H1 (cell line): Measurements from ENCODE around the gene EFCAB8. TPM values are rescaled to one million over a fixed set of nuclear protein-coding genes. Genes with fewer than 3 reads are reported as not detected.

Experiments
- CTCF ChIA-PET: fragments of 300-600 bp; sonication (Branson Sonifier 250); formaldehyde crosslinking; loops from one replicate; lab custom pipeline; 2021; ENCODE audit not compliant: partially characterized antibody; lab: Charles Lee
- POLR2A ChIA-PET: fragments of 300-600 bp; sonication (Branson Sonifier 250); formaldehyde crosslinking; loops from one replicate; lab custom pipeline; 2021; ENCODE audit warnings: inconsistent platforms; ENCODE audit not compliant: partially characterized antibody; lab: Charles Lee
- DNase-seq, 2 experiments: peaks; one replicate each; pipeline versions ENCODE4 v3.0.0 to v3.0.0-alpha.2; 2010 to 2022; ENCODE audit warnings: low spot score in 2 of 2, low read depth in 1 of 2, mixed read lengths in 1 of 2
- FAIRE-seq: peaks from 2 replicates; lab custom pipeline; 2011; peaks lifted over from hg19 to GRCh38; lab: Jason Lieb, UNC
- H2AFZ ChIP-seq: 2 replicates; pipeline ENCODE4 v1.8.1; 2012; ENCODE audit warnings: low read length, inconsistent platforms
- H2AK5ac ChIP-seq: 2 replicates; pipeline ENCODE4 v1.6.1; 2013; ENCODE audit warnings: low read depth, low read length
- H2BK120ac ChIP-seq: replicated peaks from 2 replicates; pipeline ENCODE3; 2013; ENCODE audit warnings: low read depth, low read length, inconsistent platforms
- H2BK12ac ChIP-seq: 2 replicates; pipeline ENCODE4 v1.6.1; 2013; ENCODE audit warnings: low read depth, low read length
- H2BK15ac ChIP-seq: 2 replicates; pipeline ENCODE4 v1.6.1; 2013; ENCODE audit warnings: low read length
- H2BK20ac ChIP-seq: 2 replicates; pipeline ENCODE4 v1.6.1; 2013; ENCODE audit warnings: low read length
- H2BK5ac ChIP-seq: 2 replicates; pipeline ENCODE4 v1.6.1; 2013; ENCODE audit warnings: low read depth, low read length
- H3K14ac ChIP-seq: 2 replicates; pipeline ENCODE4 v1.6.1; 2013; ENCODE audit warnings: inconsistent platforms; ENCODE audit not compliant: insufficient read length
- H3K18ac ChIP-seq: 2 replicates; pipeline ENCODE4 v1.6.1; 2013; ENCODE audit warnings: low read length; ENCODE audit errors: extremely low read depth
- H3K23ac ChIP-seq: 2 replicates; pipeline ENCODE4 v1.6.1; 2013; ENCODE audit warnings: inconsistent platforms; ENCODE audit not compliant: insufficient read length
- H3K23me2 ChIP-seq: 2 replicates; pipeline ENCODE4 v1.6.1; 2013; ENCODE audit warnings: low read depth, low read length
- H3K27ac ChIP-seq: 2 replicates; pipeline ENCODE4 v1.6.1; 2011; ENCODE audit warnings: low read depth, low read length, inconsistent platforms
- H3K27me3 ChIP-seq, 4 experiments: replicated peaks in 1 of 4; 1 replicate in 1 of 4; 2 replicates in 3 of 4; pipeline versions ENCODE4 v1.6.1 to v1.8.1; 2011 to 2013; ENCODE audit warnings: low read length in 3 of 4, mild to moderate bottlenecking in 3 of 4, inconsistent platforms in 2 of 4, mixed read lengths in 2 of 4, moderate library complexity in 1 of 4; ENCODE audit not compliant: control insufficient read depth in 3 of 4, insufficient read depth in 3 of 4; ENCODE audit errors: extremely low read depth in 1 of 4
- H3K36me3 ChIP-seq, 4 experiments: 2 replicates each; pipeline versions ENCODE4 v1.6.1 to v1.8.1; 2011 to 2013; ENCODE audit warnings: mild to moderate bottlenecking in 4 of 4, low read length in 3 of 4, moderate library complexity in 2 of 4, control low read depth in 1 of 4, inconsistent platforms in 1 of 4; ENCODE audit not compliant: insufficient read depth in 4 of 4, control insufficient read depth in 2 of 4
- H3K4ac ChIP-seq: replicated peaks from 2 replicates; pipeline ENCODE3; 2013; ENCODE audit warnings: low read length, low read depth, mixed read lengths, inconsistent platforms; ENCODE audit not compliant: insufficient read length
- H3K4me1 ChIP-seq, 4 experiments: replicated peaks in 1 of 4; 1 replicate in 1 of 4; 2 replicates in 3 of 4; pipeline versions ENCODE4 v1.6.1 to v1.8.1; 2011 to 2013; ENCODE audit warnings: low read length in 3 of 4, inconsistent platforms in 2 of 4, mixed read lengths in 1 of 4; ENCODE audit not compliant: insufficient read depth in 4 of 4, control insufficient read depth in 3 of 4
- H3K4me2 ChIP-seq, 2 experiments: 2 replicates each; pipeline versions ENCODE4 v1.6.1 to v1.8.1; 2011 to 2013; ENCODE audit warnings: low read depth in 2 of 2, low read length in 2 of 2, control low read depth in 1 of 2, inconsistent platforms in 1 of 2, mild to moderate bottlenecking in 1 of 2; ENCODE audit not compliant: insufficient read depth in 1 of 2
- H3K4me3 ChIP-seq, 4 experiments: fragments of 200-600, 300-600 bp in 1 of 4; sonication (generic), shearing (Covaris generic), sonication (Bioruptor Twin) in 1 of 4; 2 replicates each; pipeline versions ENCODE4 v1.5.1 to v1.8.1; 2011 to 2016; ENCODE audit warnings: low read length in 4 of 4, low read depth in 3 of 4, control low read depth in 2 of 4, inconsistent platforms in 2 of 4, mild to moderate bottlenecking in 2 of 4, mixed read lengths in 1 of 4, moderate library complexity in 1 of 4; ENCODE audit not compliant: insufficient read depth in 2 of 4; ENCODE audit errors: extremely low read depth in 1 of 4
- H3K56ac ChIP-seq: replicated peaks from 2 replicates; pipeline ENCODE3; 2013; ENCODE audit warnings: low read depth, mild to moderate bottlenecking, mixed read lengths, low read length, inconsistent platforms; ENCODE audit not compliant: insufficient read length
- H3K79me1 ChIP-seq: 2 replicates; pipeline ENCODE4 v1.6.1; 2013; ENCODE audit warnings: low read depth, low read length, control low read depth
- H3K79me2 ChIP-seq, 2 experiments: 2 replicates each; pipeline versions ENCODE4 v1.6.1 to v1.8.1; 2012 to 2013; ENCODE audit warnings: low read length in 2 of 2, mild to moderate bottlenecking in 2 of 2, inconsistent platforms in 1 of 2; ENCODE audit not compliant: insufficient read depth in 2 of 2, control insufficient read depth in 1 of 2
- H3K9ac ChIP-seq, 4 experiments: replicated peaks in 1 of 4; 1 replicate in 1 of 4; 2 replicates in 3 of 4; pipeline versions ENCODE4 v1.6.1 to v1.8.1; 2011 to 2013; ENCODE audit warnings: low read depth in 3 of 4, low read length in 3 of 4, control low read depth in 2 of 4, mild to moderate bottlenecking in 2 of 4, moderate library complexity in 2 of 4, inconsistent platforms in 1 of 4; ENCODE audit errors: extremely low read depth in 1 of 4
- H3K9me3 ChIP-seq, 2 experiments: 2 replicates each; pipeline versions ENCODE4 v1.6.1 to v1.8.1; 2012 to 2013; ENCODE audit warnings: mild to moderate bottlenecking in 2 of 2, moderate library complexity in 2 of 2, control low read depth in 1 of 2, inconsistent platforms in 1 of 2, low read depth in 1 of 2, low read length in 1 of 2, mixed read lengths in 1 of 2; ENCODE audit not compliant: insufficient read depth in 2 of 2
- H4K20me1 ChIP-seq, 2 experiments: replicated peaks in 1 of 2; 2 replicates each; pipeline versions ENCODE3 to v1.8.1; 2011 to 2013; ENCODE audit warnings: inconsistent platforms in 2 of 2, low read length in 2 of 2, mild to moderate bottlenecking in 1 of 2; ENCODE audit not compliant: insufficient read depth in 2 of 2, control insufficient read depth in 1 of 2
- H4K5ac ChIP-seq: 2 replicates; pipeline ENCODE4 v1.6.1; 2013; ENCODE audit warnings: low read length, low read depth, mixed read lengths, inconsistent platforms; ENCODE audit not compliant: insufficient read length
- H4K8ac ChIP-seq: 2 replicates; pipeline ENCODE4 v1.8.0; 2013; ENCODE audit warnings: mild to moderate bottlenecking, moderate library complexity, low read length, inconsistent platforms; ENCODE audit not compliant: insufficient read depth; ENCODE audit errors: extremely low read depth
- H4K91ac ChIP-seq: replicated peaks from 2 replicates; pipeline ENCODE3; 2013; ENCODE audit warnings: low read length, mixed read lengths, inconsistent platforms; ENCODE audit not compliant: insufficient read length
- RBBP5 ChIP-seq: IDR thresholded peaks from 2 replicates; pipeline ENCODE4 v1.7.1; 2012; ENCODE audit warnings: low read depth, mild to moderate bottlenecking, inconsistent platforms, low read length, moderate library complexity, borderline replicate concordance
- WGBS, 2 experiments: shearing (Covaris generic) in 1 of 2; methylation state at CpG; one replicate each; pipeline versions ENCODE4 v1.1.6 to v1.1.7; 2013 to 2015; ENCODE audit warnings: low lambda C conversion rate in 2 of 2, mixed read lengths in 2 of 2, inconsistent platforms in 1 of 2, low coverage in 1 of 2, missing lambda C conversion rate in 1 of 2; ENCODE audit not compliant: insufficient replicate concordance in 2 of 2, insufficient coverage in 1 of 2, insufficient read length in 1 of 2; ENCODE audit errors: extremely low coverage in 1 of 2, missing lambda C conversion rate in 1 of 2; 5-methylcytosine and 5-hydroxymethylcytosine counted together
- polyA plus RNA-seq, 7 experiments: library from polyadenylated mRNA; depleted of rRNA in 3 of 7; stranded (reverse) in 5 of 7; unstranded in 2 of 7; fragments of >200 nt in 5 of 7; fragments of 200-250 nt in 2 of 7; gene quantifications; 1 replicate in 5 of 7; 2 replicates in 1 of 7; 4 replicates in 1 of 7; pipeline versions ENCODE4 v1.2.1 to v1.2.3, GENCODE V29; 2011 to 2013; ENCODE audit warnings: missing spikeins in 2 of 7, mixed read lengths in 2 of 7
- total RNA-seq: library from RNA; stranded (reverse); fragmentation: NEBNext Ultra II Directional; extraction: Animal tissue kit (Norgen Biotek cat#: 25700); gene quantifications from 2 replicates; pipeline ENCODE4 v1.2.1, GENCODE V29; 2021

EFCAB8 gene
- total and polyA plus RNA-seq, 2 of the 8 experiments (the other 6 are each of a cell fraction or from before 2014, with no cell fraction given): 0.06 to 0.20 TPM

DNA sequence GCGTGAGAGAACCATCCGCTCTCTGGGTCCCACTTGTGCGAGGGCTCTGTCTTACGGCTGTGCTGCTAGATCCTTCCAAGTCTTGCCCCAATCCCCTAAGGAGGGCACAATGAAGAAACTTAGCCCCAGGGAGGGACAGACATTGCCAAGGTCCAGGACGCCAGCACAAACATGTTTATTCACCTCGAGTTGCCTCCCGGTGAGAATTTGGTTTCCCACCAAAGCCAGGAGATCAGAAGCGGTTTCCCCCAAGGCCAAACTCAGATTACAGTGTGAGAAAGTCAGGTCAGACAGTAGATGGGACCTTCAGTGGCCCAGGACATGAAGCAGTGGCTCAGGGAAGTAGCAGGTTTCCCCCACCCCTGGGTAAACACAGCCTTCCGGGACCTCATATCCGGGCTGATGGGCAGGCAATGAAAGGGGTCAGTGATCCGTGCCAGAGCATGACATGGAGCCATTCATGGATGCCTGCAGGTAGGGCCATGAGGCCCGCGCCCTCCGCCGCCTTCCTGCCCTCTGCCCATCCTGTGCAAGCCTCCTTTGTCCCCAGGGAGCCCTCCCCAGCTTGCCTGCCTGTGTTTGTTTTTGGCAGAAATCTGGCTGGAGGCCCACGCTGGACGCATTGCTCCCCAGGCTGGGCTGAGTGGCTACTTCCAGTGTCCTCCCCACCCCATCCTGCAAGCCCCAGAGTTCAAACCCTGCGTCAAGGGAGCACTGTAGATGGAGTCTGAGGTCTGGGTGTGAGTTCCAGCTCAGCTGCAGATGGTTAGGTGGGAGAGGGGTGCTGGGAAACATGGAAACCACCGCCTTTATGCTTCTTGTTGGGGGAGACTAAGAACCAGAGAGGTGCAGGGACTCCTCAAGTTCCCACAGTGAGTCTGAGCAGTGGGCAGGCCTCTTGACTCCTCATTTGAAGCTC, 150.8 kb downstream of the EFCAB8 start:
- Histone ChIP-seq H3K14ac (no peak overlapping the region), H2BK5ac (peak overlapping the region; percentile 75), H4K91ac (no peak overlapping the region), H2BK15ac (no peak overlapping the region), H3K4me1 (peaks cover 0 to 7% (median 0%) of the 10 kb centered on the region in 4 experiments; a peak in 2 of 7 replicates), H3K36me3 (no peaks in the 10 kb centered on the region), H2BK12ac (peak overlapping the region; percentile 63; the same call in 1 of the 2 replicates), H3K9me3 (0 out of 4 replicates have a peak, but pooled peaks cover 0 to 2% of the 10 kb centered on the region in 2 experiments), H3K4me2 (no peak overlapping the region), H3K27ac (no peak overlapping the region), H4K20me1 (no peaks in the 10 kb centered on the region), H3K18ac (no peak overlapping the region), H3K79me2 (no peaks in the 10 kb centered on the region), H2BK20ac (no peak overlapping the region), H4K5ac (no peak overlapping the region), H2AK5ac (no peak overlapping the region), H4K8ac (no peak overlapping the region; the same call in 1 of the 2 replicates), H3K23ac (no peak overlapping the region), H3K4ac (no peak overlapping the region), H3K56ac (no peak overlapping the region), H3K4me3 (no peak overlapping the region), H3K27me3 (no peaks in the 10 kb centered on the region), H2AFZ (no peak overlapping the region), H2BK120ac (no peak overlapping the region), H3K23me2 (no peaks in the 10 kb centered on the region), H3K79me1 (no peaks in the 10 kb centered on the region), H3K9ac (no peak overlapping the region)
- no peak for FAIRE-seq
- POLR2A ChIA-PET: no interaction called here
- DNase-seq: no peak
- CTCF ChIA-PET: interaction anchor here (0.9 to 3.8 kb wide), 4 partner anchors 14 to 107 kb away, joined by 3 to 22 read pairs (median 4); no protein-coding TSS in a partner anchor
- WGBS, 2 experiments: 90% methylated on average over 16 of the region's 19 CpGs; no CpG with 5 or more reads in 1 of the 2 experiments
- TF ChIP-seq RBBP5: no peak
